ENCODE data around the gene MOK. TPM values are rescaled to one million over a fixed set of nuclear protein-coding genes. Genes with fewer than 3 reads are reported as not detected.
"Not testable (repeated sequence)": the region's sequence is repeated elsewhere in the genome, so short reads cannot be mapped to it uniquely, and the experiment has no call there.

The MOK gene
- total RNA-seq, 1 donor from 2014 or later: 26.5 TPM

DNA sequence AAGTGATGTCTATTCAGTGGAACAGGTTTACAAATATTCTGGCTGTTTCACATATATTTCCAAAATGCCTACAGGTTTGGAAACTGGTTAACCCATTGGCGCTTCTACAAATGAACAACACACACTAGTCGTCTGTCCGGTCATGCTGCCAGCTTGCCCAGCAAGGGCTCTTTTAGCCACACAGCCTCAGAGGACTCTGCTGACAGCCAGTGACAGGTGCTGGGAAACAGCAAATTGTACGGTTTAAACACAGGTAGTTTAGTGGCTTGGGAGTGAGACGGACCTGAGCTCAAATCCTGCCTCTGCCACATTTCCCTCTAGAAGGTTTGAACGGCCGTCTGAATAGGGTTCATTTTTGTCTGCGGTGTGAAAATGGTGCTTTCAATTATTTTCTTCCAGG, 53.8 kb downstream of the MOK start:
- FAIRE-seq: no peak

DNA sequence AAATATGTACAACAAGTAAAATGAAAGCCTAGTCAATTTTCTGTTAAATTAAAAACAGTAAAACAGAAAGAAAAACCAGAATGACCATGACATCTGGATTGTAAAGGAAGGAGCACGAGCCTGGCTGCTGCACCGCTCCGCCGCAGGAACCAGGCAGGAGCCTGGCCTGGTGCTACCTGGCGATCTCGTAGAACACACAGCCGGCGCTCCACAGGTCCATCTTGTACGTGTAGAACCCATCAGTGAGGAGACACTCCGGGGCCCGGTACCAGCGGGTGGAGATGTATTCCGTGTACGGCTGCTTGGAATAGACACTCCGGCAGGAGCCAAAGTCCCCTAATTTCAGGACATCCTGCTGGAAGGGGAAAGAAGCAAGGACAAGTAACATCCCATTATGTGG, 54.3 kb downstream of the MOK start:
- DNase-seq (ENCODE audit: low spot score in 2 of 2) (no peak), FAIRE-seq (no peak)

More for the DNA sequence above, 53.8 kb downstream of the MOK start:
- no peak for DNase-seq (ENCODE audit: low spot score in 2 of 2)

DNA sequence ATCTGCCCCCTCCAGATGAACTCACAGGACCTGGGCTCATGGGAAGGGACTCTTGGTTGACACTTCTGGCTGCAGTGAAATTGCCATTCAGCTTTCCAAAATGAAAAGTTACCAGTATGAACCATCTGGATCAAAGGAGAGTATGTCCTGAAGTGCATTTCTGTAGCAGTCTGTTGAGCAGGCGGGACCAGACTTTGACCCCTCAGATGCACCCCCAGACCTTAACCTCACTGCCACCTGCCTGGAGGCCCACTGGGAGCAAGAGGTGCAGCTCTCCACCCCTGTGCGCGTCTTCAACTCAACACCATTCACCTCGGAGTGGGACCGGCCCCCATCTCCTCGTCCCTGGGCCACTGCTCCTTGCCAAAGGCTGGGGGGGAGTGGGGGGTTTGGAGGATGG, 55.0 kb downstream of the MOK start:
- DNase-seq (ENCODE audit: low spot score in 2 of 2) (no peak), FAIRE-seq (no peak)

DNA sequence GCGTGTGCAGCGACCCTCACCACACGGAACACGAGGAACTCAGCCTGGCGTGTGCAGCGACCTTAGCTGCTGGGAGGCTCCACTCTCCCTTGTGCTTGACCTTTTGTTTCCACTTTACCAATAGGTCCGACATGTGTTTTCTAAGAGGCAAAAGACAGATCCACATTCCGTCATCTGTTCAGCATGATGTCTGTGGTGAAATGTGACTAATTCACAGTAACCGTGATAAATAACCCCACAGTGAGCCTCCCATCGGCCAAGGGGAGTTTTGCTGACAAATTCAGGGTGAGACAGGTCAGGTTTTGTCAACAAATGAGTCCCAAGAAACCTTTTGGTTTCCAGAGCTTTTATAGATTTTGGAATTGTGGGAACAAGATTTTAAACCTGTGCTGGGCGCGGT, 55.9 kb downstream of the MOK start:
- FAIRE-seq (no peak), DNase-seq (ENCODE audit: low spot score in 2 of 2) (no peak)

DNA sequence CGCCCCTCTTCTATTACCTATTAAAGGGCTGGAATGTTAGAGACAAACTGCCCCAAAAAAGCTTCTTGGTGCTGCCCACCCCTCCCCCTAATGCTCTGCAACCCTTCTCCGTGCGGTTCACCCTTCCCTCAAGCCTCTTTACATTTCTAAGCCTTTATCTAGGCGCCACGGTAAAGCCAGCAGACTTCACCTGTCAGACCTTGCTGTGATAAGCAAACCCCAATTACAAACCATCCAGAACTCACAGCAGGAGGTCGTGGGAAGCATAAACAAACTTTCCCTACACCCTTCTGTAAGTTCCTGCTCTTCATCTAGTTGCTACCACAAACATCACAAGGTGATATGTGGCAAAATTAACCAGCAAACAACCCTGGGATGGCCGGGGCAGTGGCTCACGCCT, 56.8 kb downstream of the MOK start:
- DNase-seq (ENCODE audit: low spot score in 2 of 2) (no peak), FAIRE-seq (no peak)

DNA sequence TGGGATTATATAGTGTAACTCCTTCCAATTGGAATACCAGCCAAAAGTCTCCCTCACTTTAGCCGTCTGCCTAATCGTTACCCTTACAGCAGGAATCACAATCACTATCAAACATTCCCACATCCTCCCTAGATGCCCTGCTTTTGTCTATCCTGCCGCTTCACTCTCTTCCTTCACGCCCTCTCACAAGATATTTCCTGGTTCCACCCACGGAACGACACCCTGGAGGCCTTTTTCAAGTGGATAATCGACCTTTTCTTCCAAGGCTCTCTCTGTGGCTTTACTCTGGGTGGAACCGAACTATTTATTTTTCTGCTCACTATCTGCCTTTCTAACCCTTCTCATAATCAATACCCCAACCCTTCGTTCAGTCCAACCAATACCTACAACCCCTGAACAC, 58.9 kb downstream of the MOK start:
- DNase-seq (ENCODE audit: low spot score in 2 of 2) (no peak), FAIRE-seq (no peak)

DNA sequence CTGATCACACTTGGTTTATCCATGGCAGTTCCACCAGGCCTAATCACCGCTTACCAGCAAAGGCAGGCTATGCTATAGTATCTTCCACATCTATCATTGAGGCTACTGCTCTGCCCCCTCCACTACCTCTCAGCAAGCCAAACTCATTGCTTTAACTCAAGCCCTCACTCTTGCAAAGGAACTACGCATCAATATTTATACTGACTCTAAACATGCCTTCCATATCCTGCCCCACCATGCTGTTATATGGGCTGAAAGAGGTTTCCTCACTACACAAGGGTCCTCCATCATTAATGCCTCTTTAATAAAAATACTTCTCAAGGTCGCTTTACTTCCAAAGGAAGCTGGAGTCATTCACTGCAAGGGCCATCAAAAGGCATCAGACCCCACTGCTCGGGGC, 61.2 kb downstream of the MOK start:
- DNase-seq (ENCODE audit: low spot score in 2 of 2); FAIRE-seq: not testable (repeated sequence)

DNA sequence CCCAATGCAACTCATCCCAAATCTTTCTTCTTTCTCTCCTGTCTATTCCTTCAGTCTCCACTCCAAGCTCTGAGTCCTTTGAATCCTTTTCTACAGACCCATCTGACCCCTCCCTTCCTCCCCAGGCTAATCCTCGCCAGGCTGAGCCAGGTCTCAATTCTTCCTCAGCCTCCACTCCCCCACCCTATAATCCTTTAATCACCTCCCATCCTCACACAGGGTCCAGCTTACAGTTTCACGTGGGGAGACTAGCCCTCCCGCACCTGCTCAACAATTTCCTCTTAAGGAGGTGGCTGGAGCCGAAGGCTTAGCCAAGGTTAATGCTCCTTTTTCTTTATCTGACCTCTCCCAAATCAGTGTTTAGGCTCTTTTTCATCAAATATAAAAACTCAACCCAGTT, 63.8 kb downstream of the MOK start:
- FAIRE-seq (no peak), DNase-seq (ENCODE audit: low spot score in 2 of 2) (no peak)

DNA sequence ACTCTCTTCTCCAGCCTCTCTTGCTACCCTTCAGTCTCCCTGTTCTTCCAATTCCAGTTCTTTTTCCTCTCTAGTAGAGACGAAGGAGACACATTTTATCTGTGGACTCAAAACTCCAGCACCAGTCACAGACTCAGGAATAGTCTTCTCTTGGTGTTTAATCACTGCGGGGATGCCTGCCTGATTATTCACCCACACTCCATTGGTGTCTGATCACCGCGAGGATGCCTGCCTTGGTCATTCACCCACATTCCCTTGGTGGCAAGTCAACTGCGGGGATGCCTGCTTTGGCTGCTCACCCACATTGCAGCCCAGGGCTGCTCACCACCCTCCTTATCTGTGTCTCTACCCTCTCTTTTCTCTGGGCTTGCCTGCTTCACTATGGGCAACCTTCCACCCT, 64.5 kb downstream of the MOK start:
- not testable (repeated sequence) for DNase-seq (ENCODE audit: low spot score in 2 of 2); FAIRE-seq

DNA sequence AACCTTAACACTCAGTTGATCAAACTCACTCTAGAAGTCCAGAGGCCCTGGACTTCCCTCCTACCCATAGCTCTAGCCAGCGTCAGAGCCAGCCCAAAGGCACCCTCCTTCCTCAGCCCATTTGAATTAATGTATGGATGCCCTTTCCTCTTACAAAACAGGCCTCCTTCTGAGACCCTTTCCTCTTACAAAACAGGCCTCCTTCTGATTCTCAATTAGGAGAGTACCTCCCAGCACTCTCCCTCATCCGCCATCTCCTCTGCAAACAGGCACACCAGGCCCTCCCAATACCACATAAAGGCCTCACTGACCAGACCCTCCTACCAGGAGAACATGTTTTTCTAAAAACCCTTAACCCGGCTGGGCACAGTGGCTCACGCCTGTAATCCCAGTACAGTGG, 65.7 kb downstream of the MOK start:
- DNase-seq (ENCODE audit: low spot score in 2 of 2): no peak
- FAIRE-seq: no peak

DNA sequence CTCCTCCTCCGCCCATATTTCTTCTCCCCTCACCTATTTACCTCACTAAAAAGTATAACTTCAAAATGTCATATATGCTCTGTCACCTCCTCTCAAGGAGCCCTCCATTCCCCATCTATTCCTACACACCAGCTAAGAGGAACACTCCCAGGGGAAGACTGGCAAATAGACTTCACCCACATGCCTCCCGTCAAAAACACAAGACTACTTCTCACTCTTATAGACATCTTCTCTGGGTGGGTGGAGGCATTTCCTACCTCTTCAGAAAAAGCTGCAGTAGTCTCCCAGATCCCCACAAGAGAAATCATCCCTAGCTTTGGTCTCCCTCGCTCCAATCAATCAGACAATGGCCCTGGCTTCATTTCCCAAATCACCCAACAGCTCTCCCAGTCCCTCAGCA, 66.2 kb downstream of the MOK start:
- DNase-seq (ENCODE audit: low spot score in 2 of 2) (no peak), FAIRE-seq (no peak)

DNA sequence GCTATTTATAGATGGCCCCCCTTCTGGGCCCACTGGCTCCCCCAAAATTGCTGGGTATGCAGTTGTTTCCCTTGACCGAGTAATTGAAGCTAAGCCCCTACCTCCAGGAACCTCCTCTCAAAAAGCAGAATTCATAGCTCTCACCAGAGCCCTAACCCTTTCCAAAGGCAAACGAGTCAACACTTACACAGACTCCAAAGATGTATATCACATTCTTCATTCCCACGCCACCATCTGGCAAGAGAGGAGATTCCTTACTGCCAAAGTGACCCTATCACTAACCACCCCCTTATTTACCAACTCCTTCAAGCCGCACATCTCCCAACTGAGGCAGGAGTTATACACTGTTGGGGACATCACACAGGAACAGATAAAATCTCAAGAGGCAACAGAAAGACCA, 66.8 kb downstream of the MOK start:
- FAIRE-seq (no peak), DNase-seq (ENCODE audit: low spot score in 2 of 2) (no peak)

DNA sequence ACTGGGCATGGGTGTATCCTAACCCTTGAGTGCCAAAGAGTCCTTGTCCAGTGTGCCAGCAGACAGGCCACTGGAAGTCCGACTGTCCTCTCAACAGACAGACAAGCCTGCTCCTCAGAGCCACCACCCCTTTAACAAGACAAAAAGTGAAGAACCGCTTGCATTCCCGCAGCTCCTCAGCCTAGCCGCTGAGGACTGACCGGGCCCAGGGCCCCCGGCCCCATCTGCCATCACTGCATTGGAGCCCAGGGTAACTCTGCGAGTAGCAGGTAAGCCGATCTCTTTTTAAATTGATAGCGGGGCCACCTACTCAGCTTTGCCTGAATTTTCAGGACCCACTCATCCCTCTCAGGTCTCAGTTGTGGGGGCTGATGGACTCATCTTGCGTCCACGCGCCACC, 68.9 kb downstream of the MOK start:
- FAIRE-seq (no peak), DNase-seq (ENCODE audit: low spot score in 2 of 2) (no peak)

DNA sequence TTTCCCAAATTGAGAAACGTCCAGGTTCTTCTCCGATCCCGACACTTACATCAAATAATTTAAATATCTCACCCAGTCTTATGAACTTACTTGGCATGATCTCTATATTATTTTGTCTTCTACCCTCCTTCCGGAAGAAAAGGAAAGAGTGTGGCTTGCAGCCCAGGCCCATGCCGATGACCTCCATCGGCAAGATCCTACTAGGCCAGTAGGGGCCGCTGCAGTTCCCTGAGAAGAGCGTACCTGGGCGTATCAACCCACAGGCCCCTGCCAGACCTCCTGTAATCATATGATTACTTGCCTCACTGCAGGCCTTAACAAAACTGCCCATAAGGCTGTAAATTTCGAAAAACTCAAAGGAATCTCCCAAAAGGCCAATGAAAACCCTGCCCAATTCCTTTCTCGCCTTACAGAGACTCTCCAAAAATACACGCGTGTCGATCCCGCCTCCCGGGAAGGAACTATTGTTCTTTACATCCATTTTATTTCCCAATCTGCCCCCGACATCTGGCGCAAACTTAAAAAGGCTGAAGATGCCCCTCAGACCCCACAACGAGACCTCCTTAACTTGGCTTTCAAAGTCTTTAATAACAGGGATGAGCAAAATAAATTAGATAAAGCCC, 69.6 kb downstream of the MOK start:
- FAIRE-seq (no peak), DNase-seq (ENCODE audit: low spot score in 2 of 2) (peak; percentile 60 to 78)

DNA sequence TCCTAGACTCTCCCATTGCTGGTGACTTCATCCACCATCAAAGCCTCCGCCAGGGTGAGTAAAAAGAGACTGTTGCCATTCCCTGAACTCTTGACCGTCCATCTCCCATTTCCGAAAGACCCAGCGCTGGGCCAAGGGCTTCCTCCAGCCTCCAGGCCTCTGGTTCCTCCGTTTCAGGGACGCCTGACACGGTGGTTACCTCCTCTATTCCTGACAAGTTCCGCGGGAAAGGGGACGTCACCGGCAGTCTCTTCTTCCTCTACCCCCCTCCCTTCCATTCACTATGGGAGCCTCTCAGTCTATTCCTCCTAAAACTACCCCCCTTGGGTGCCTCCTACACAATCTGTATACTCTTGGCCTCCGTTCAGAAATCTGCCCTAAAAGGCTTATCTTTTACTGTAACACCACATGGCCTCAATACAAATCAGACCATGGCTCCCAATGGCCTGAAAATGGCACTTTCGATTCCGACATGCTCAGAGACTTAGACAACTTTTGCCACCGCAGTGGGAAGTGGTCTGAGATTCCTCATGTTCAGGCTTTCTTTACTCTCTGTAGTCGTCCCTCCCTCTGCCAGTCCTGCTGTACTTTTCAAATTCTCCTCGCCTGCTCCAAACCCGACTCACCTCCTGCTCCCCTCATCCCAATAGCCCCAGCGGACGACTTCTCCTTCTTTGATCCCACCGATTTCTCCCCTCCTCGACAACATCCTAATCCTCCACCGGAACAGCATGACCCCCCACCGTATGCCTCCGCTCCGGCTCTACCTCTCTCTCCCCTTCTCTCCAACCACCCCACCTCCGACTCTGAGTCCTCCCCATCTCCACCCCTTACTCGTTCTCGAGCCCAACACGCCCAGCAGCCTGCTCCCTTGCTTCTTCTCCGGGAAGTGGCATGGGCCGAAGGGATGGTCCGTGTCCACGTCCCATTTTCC, 70.4 kb downstream of the MOK start:
- FAIRE-seq (no peak), DNase-seq (ENCODE audit: low spot score in 2 of 2) (no peak)

DNA sequence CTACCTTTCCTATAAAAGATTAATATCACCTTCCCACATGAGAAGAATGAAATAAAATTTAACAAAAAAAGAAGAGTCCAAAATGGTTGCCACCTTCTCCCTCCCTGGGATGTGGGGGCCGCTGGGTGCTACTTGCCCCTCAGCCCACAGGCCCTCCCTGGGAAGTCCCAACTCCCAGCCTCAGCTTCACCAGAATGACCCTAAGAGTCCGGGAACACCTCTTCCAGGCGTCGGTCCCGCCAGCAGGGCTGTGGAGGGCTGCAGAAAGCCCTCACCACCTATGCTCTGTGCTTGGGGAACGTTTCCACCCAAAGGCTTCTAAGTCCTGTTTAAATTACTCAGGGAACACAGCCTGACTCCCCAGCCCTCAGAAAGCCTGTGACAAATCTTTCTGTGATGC, 71.9 kb downstream of the MOK start:
- FAIRE-seq: no peak

DNA sequence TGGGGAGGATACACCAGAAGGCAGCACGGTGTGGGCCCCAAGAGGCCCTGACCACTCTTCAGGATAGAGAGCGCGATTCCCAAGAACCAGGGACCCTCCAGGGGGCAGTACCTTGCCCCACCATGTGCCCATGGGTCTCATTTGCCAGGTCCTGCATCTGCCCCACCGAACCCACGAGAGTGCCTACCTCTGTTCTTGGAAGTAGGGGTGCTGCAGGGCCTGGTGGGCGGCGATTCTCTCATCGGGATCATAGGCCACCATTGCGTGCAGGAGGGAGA, 72.7 kb downstream of the MOK start:
- DNase-seq (ENCODE audit: low spot score in 2 of 2): no peak
- no peak for FAIRE-seq

More for the DNA sequence above, 71.9 kb downstream of the MOK start:
- DNase-seq (ENCODE audit: low spot score in 2 of 2): no peak

DNA sequence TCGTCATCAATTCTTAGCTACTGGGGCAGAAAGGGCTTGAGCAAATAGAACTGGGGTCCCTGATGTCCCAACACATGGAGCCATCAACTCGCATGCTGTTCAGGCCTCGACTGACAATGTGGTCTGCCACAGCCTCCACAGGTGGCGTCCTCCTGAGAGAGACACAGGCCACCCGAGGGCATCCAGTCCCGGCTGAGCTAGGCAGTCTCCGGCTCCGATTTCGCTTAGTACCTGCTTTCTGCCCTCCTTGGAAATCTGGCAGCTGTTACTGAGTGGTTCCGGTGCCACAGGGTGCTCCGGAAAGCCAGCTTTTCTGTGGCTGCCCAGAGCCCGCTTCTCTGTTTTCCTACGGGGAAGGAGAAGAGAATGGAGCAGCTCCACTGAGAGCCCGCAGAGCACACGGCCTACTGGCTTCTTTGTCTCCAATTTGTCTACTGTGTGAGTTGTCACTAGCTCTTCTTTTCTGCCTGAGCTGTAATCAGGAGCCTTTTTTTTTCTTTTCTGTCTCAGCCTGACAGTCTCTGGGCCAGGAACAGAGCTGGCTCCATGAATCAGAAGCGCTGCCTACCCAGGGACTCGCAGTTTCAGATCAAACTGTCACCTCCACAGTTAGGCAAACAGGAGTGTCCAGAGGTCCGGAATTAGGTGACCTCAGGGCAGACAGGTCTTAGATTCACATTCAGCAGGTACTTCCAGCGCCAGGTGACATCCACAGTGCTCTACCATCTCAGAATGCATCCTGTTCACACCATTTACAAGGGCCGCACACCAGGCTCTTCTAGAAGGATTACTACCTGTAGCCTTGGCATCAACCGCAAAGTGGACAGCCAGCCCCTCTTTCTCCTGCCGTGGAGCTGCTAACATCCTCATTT, 73.3 kb downstream of the MOK start:
- FAIRE-seq: no peak
- DNase-seq (ENCODE audit: low spot score in 2 of 2): no peak

DNA sequence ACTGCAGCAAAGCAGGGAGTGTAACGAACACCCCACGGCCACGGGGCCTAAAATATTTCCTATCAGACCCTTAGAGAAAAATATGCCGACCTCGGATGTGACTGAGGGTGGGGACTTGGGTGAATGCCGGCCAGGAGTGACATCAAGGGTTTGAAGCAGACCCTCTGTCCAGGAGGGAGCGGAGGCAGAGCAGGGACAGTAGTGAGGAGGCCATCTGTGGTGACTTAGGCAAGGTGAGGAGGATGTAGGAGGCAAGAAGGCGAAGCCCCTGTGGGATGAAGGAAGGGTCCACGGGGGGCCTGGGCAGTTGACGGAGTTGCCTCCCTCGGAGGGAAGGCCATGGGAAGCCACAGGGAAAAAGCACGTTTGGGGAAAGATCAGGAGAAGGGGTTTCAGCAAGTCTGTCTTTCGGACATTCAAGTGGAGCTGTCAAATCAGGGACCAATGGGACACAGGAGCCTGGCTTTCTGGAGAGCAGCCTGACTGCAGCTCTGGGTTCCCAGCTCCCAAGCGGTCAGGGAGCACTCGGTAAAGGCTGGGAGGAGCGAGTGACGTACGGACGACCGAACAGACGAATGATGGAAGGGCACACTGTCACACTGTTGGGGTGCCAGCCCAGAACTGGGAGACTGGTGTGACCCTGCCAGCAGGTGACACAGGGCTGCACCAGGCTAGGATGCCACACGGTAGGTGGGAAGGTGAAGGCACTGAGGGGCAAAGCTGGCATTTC, 74.3 kb downstream of the MOK start:
- DNase-seq (ENCODE audit: low spot score in 2 of 2) (no peak), FAIRE-seq (no peak)

DNA sequence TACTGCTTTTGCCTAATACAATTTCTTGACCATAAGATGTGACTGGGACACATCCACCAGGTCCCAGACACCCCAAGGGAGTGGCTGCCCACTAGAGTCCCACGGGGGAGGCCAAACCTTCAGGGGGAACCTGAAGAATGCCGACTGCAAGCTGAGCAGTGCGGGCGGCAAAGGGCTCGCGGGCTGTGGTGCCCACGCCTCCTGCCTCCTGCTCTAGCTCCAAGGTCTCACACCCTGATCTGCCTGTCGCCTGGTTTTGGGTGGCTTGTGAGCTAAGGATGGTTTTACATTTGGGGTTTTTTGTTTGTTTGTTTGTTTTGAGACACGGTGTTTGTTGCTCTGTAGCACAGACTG, 75.2 kb downstream of the MOK start:
- no peak for FAIRE-seq

More for the DNA sequence above, 75.2 kb downstream of the MOK start:
- DNase-seq (ENCODE audit: low spot score in 2 of 2): no peak

Data from frontal cortex (tissue), 4 donors.